Ectodermal cell (in vitro differentiated cells): Measurements from ENCODE around the gene SSX2IP.

Source experiments
- H3K27ac ChIP-seq: 2 replicates; pipeline ENCODE4 v1.7.0; 2013; ENCODE audit warnings: mild to moderate bottlenecking, low read depth, low read length; ENCODE audit not compliant: insufficient read depth, poor library complexity, severe bottlenecking
- H3K27me3 ChIP-seq: 2 replicates; pipeline ENCODE4 v1.7.0; 2013; ENCODE audit warnings: mild to moderate bottlenecking, low read length; ENCODE audit not compliant: insufficient read depth, control insufficient read depth, poor library complexity, severe bottlenecking
- H3K36me3 ChIP-seq: one replicate; pipeline ENCODE4 v1.7.0; 2013; ENCODE audit warnings: low read length; ENCODE audit not compliant: control insufficient read depth, insufficient read depth
- H3K4me1 ChIP-seq: one replicate; pipeline ENCODE4 v1.7.0; 2013; ENCODE audit warnings: low read length; ENCODE audit not compliant: control insufficient read depth, insufficient read depth
- H3K4me3 ChIP-seq: 2 replicates; pipeline ENCODE4 v1.7.0; 2013; ENCODE audit warnings: low read depth, low read length, control low read depth; ENCODE audit not compliant: insufficient read depth
- H3K9me3 ChIP-seq: 2 replicates; pipeline ENCODE4 v1.7.0; 2013; ENCODE audit warnings: mild to moderate bottlenecking, low read length, moderate library complexity; ENCODE audit not compliant: control insufficient read depth
- WGBS, 2 experiments: methylation state at CpG; one replicate each; pipeline ENCODE4 v1.1.7; 2013; ENCODE audit warnings: missing lambda C conversion rate in 2 of 2; 5-methylcytosine and 5-hydroxymethylcytosine counted together

Gene SSX2IP

GRCh38 chr1:84711869-84712268, 21.6 kb upstream of the SSX2IP start:
- H3K27ac ChIP-seq = no peak overlapping the region
- WGBS, 2 experiments = 97% methylated on average over 3 to 4 of the region's 4 CpGs
- no peaks in the 10 kb centered on the region for H3K36me3 ChIP-seq
- H3K9me3 ChIP-seq = no peaks in the 10 kb centered on the region
- H3K4me1 ChIP-seq = peaks cover 20% of the 10 kb centered on the region
- no peak overlapping the region for H3K4me3 ChIP-seq
- no peaks in the 10 kb centered on the region for H3K27me3 ChIP-seq

DNA sequence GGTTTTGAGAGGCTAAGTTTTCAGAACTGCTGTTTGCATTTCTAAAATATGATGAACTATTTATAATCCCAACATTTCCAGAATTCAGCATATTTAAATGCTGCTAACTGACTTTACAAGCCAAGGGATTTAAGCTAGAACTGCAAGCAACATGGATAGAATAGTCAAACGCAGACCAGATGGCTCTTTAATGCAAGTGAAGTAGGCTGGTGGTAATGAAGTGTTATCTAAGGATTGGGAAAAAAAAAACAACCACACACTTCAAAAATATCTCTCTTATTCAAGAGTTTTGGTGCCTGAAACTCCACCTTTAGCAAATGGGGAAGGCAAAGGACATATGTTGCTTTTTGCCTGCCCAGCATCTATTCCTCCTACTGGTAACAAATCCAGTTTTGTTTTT, 20.9 kb upstream of the SSX2IP start:
- Histone ChIP-seq H3K27me3 (no peaks in the 10 kb centered on the region), H3K4me1 (peaks cover 19% of the 10 kb centered on the region), H3K4me3 (no peak overlapping the region), H3K27ac (no peak overlapping the region), H3K9me3 (no peaks in the 10 kb centered on the region), H3K36me3 (no peaks in the 10 kb centered on the region)
- 100% methylated on average over 1 of the region's 1 CpG for WGBS, 2 experiments

GRCh38 chr1:84709131-84709530, 18.9 kb upstream of the SSX2IP start:
- Histone ChIP-seq H3K4me1 (peaks cover 4% of the 10 kb centered on the region), H3K9me3 (no peaks in the 10 kb centered on the region), H3K4me3 (no peak overlapping the region), H3K36me3 (no peaks in the 10 kb centered on the region), H3K27me3 (no peaks in the 10 kb centered on the region), H3K27ac (no peak overlapping the region)
- 78 to 94% methylated on average over 1 of the region's 1 CpG for WGBS, 2 experiments

DNA sequence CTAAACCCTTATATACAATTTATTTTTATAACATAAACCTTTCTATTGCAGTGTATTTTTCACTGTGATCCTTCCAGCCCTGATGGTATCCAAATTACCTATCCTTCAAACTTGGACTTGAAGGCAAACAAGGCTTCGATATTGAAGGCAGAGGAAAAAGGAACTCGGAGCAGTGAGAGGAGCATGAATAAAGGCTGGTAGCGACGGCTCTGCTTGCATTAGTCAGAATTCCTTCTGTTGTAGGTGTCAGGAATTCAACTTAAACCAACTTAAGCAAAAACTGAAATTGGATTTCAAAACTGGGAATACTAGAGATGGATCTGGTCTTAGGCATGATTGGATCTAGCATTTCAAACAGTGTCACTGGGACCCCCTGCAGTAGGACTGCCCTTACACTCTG, 17.8 kb upstream of the SSX2IP start:
- Histone ChIP-seq H3K27me3 (no peaks in the 10 kb centered on the region), H3K27ac (no peak overlapping the region), H3K4me3 (no peak overlapping the region), H3K9me3 (no peaks in the 10 kb centered on the region), H3K4me1 (no peaks in the 10 kb centered on the region), H3K36me3 (no peaks in the 10 kb centered on the region)
- WGBS, 2 experiments = 91 to 93% methylated on average over 4 of the region's 4 CpGs

GRCh38 chr1:84705513-84705912, 15.3 kb upstream of the SSX2IP start:
- no peaks in the 10 kb centered on the region for H3K27me3 ChIP-seq
- peaks cover 5% of the 10 kb centered on the region for H3K4me1 ChIP-seq
- H3K4me3 ChIP-seq = no peak overlapping the region
- no peaks in the 10 kb centered on the region for H3K9me3 ChIP-seq
- WGBS, 2 experiments = 89 to 93% methylated on average over 4 of the region's 4 CpGs
- no peaks in the 10 kb centered on the region for H3K36me3 ChIP-seq
- no peak overlapping the region for H3K27ac ChIP-seq

- Histone ChIP-seq H3K9me3 (no peaks in the 10 kb centered on the region), H3K36me3 (no peaks in the 10 kb centered on the region), H3K4me3 (no peak overlapping the region), H3K4me1 (peaks cover 5% of the 10 kb centered on the region), H3K27me3 (no peaks in the 10 kb centered on the region), H3K27ac (no peak overlapping the region)
- WGBS, 2 experiments = 87 to 88% methylated on average over 3 of the region's 3 CpGs
These were observed 14.7 kb upstream of the SSX2IP start for GRCh38 chr1:84704872-84705417.

DNA sequence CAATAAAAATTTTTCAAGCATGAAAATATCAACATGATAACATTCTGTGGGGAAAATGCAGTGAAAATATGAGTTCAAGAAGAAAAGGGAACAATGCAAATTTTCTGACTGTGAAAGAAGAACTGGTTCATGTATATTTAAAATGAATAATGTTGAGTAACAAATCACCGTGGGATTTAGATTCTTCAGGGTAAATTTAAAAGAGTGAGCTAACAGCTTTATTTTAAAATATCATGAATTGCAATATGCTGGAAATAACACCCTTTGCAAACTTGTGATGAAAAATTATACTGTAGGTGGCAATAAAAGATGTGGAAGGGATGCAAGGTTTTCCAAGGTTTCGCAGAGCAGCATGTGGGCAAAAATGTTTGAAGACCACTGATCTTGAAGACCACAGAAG, 13.2 kb upstream of the SSX2IP start:
- no peak overlapping the region for H3K27ac ChIP-seq
- no peaks in the 10 kb centered on the region for H3K27me3 ChIP-seq
- H3K4me1 ChIP-seq = peaks cover 5% of the 10 kb centered on the region
- no peaks in the 10 kb centered on the region for H3K9me3 ChIP-seq
- H3K36me3 ChIP-seq = no peaks in the 10 kb centered on the region
- H3K4me3 ChIP-seq = no peak overlapping the region
- 50 to 55% methylated on average over 2 of the region's 2 CpGs for WGBS, 2 experiments

- Histone ChIP-seq H3K9me3 (no peaks in the 10 kb centered on the region), H3K4me1 (peaks cover 5% of the 10 kb centered on the region), H3K36me3 (no peaks in the 10 kb centered on the region), H3K4me3 (no peak overlapping the region), H3K27ac (no peak overlapping the region), H3K27me3 (no peaks in the 10 kb centered on the region)
- WGBS, 2 experiments = 90% methylated on average over 1 of the region's 1 CpG; no CpG with 5 or more reads in 1 of the 2 experiments
These were observed 11.9 kb upstream of the SSX2IP start for GRCh38 chr1:84702143-84702542.

DNA sequence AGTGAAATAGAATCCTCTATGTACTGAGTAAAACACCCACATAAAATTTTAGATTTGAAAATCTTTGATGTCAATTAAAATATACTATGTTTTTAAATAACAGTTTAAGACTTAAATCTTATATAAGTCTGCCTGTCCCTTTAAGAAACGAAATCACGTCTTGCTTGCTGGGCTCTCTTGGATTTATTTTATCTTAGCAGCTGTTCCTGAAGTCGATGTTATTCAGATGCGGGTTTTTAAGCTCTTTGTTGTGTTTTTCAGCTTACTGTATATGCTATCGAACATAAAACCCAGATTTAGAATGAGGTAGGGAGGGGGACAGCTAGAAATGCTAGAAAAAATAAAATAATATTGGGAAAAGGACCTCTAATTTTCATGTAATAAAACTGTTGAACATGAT, 11.1 kb upstream of the SSX2IP start:
- Histone ChIP-seq H3K27ac (no peak overlapping the region), H3K4me1 (peaks cover 5% of the 10 kb centered on the region), H3K4me3 (no peak overlapping the region), H3K27me3 (no peaks in the 10 kb centered on the region), H3K36me3 (no peaks in the 10 kb centered on the region), H3K9me3 (no peaks in the 10 kb centered on the region)
- 70 to 83% methylated on average over 5 of the region's 5 CpGs for WGBS, 2 experiments

GRCh38 chr1:84700070-84700469, 9.8 kb upstream of the SSX2IP start:
- H3K4me3 ChIP-seq = no peak overlapping the region
- no peaks in the 10 kb centered on the region for H3K9me3 ChIP-seq
- H3K27me3 ChIP-seq = no peaks in the 10 kb centered on the region
- no peak overlapping the region for H3K27ac ChIP-seq
- peaks cover 5% of the 10 kb centered on the region for H3K4me1 ChIP-seq
- no peaks in the 10 kb centered on the region for H3K36me3 ChIP-seq
- 91 to 95% methylated on average over 1 of the region's 1 CpG for WGBS, 2 experiments
